Vagina (tissue), 2 donors: ENCODE measurements around the gene BCL2L13.

ENCODE experiments used
- POLR2A ChIP-seq, 2 donors: fragments of 450-650 bp; IDR thresholded peaks; one replicate each; pipeline ENCODE4 v1.6.1; 2017; ENCODE audit warnings: antibody characterized with exemption in 2 of 2, mild to moderate bottlenecking in 2 of 2, moderate library complexity in 2 of 2
- POLR2AphosphoS5 ChIP-seq, 2 donors: sonication (generic); formaldehyde crosslinking; IDR thresholded peaks; one replicate each; pipeline ENCODE4 v1.9.0; 2017; ENCODE audit warnings: antibody characterized with exemption in 2 of 2, mild to moderate bottlenecking in 2 of 2, low read depth in 1 of 2; ENCODE audit not compliant: insufficient read depth in 1 of 2
- TF ChIP-seq, protein P1 (sequence below), 3 experiments: fragments of 450-650 bp in 2 of 3; fragments of 200-600 bp in 1 of 3; sonication (generic) in 1 of 3; IDR thresholded peaks; one replicate each; pipeline ENCODE4 v1.5.1; 2017 to 2019; ENCODE audit warnings: antibody characterized with exemption in 3 of 3, mild to moderate bottlenecking in 2 of 3, moderate library complexity in 2 of 3

DNA sequence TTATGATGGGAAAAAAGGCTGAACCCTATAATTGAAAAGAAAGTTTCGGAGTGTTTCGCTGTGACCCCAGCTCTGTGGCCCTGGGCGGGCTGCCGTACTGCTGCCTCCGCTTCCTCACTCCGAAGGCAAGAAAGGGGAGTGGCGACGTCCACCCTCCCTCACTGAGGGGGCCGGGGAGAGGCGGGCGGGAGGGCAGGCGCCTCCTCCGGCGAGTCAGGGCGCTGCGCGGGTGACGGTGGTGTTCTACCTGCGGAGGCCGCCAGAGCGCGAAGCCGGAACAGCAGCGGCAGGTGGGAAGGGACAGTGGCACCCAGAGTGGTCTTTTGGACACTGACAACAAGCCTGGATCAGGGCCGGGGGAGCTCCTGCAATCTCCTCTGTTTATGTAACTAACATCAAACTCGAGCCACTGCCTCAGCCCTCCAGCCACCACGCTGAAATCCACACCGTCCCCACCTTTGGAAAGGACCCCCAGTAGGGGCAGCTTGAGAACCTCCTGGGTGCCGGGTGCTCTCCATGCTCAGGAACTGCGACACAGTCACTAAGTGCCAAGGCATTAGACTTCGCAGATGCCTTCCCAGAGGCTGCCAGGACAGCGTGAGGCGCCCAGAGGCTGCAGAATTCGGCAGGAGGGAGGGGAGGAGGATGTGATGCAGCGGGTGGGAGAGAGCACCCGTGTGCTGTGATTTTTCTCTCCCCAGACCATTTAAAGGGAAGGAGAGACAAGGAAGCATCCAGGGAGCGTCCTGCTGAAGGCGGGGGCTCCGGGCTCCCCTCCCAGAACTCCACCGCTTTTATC is 110.2 kb downstream of the BCL2L13 start:
- TF ChIP-seq POLR2A (IDR thresholded peaks at IDR 0.05) (no peak), POLR2AphosphoS5 (IDR thresholded peaks at IDR 0.05; ENCODE audit: insufficient read depth in 1 of 2, low read depth in 1 of 2) (no peak)
- TF ChIP-seq, protein P1, sequence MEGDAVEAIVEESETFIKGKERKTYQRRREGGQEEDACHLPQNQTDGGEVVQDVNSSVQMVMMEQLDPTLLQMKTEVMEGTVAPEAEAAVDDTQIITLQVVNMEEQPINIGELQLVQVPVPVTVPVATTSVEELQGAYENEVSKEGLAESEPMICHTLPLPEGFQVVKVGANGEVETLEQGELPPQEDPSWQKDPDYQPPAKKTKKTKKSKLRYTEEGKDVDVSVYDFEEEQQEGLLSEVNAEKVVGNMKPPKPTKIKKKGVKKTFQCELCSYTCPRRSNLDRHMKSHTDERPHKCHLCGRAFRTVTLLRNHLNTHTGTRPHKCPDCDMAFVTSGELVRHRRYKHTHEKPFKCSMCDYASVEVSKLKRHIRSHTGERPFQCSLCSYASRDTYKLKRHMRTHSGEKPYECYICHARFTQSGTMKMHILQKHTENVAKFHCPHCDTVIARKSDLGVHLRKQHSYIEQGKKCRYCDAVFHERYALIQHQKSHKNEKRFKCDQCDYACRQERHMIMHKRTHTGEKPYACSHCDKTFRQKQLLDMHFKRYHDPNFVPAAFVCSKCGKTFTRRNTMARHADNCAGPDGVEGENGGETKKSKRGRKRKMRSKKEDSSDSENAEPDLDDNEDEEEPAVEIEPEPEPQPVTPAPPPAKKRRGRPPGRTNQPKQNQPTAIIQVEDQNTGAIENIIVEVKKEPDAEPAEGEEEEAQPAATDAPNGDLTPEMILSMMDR (IDR thresholded peaks at IDR 0.05) = no peak
